HG03354 (cell line): ENCODE measurements around the gene DAG1.

Source experiments
- ATAC-seq: cut with Tn5 transposase; IDR thresholded peaks from one replicate; pipeline ENCODE4 v1.9.1; 2021; ENCODE audit warnings: mild to moderate bottlenecking; ENCODE audit not compliant: unreplicated experiment, poor library complexity, severe bottlenecking

Gene DAG1

GRCh38 chr3:49539659-49540560, 69.8 kb downstream of the DAG1 start:
- ATAC-seq: peak; percentile 88

GRCh38 chr3:49552087-49552486, 82.0 kb downstream of the DAG1 start:
- no peak for ATAC-seq

- ATAC-seq: no peak
These were observed 83.2 kb downstream of the DAG1 start for GRCh38 chr3:49553324-49553691.

GRCh38 chr3:49553692-49554632, 83.9 kb downstream of the DAG1 start, which contains the start of gene BSN:
BSN (plus strand) TSS chr3:49554477; CDS start chr3:49554603, 126 bp downstream.
- ATAC-seq: peak; percentile 84

GRCh38 chr3:49554633-49555265, 84.7 kb downstream of the DAG1 start:
- ATAC-seq: peak; percentile 68

- no peak for ATAC-seq
These were observed 86.6 kb downstream of the DAG1 start for GRCh38 chr3:49556500-49557275.

GRCh38 chr3:49563040-49563578, 93.0 kb downstream of the DAG1 start:
- ATAC-seq: no peak

GRCh38 chr3:49563766-49564165, 93.7 kb downstream of the DAG1 start:
- ATAC-seq: no peak

- ATAC-seq: no peak
These were observed 96.2 kb downstream of the DAG1 start for GRCh38 chr3:49566312-49566711.

- ATAC-seq: no peak
These were observed 97.3 kb downstream of the DAG1 start for GRCh38 chr3:49567406-49567805.

GRCh38 chr3:49568965-49569364, 98.9 kb downstream of the DAG1 start:
- no peak for ATAC-seq

- ATAC-seq: no peak
These were observed 100.1 kb downstream of the DAG1 start for GRCh38 chr3:49570028-49570654.

- no peak for ATAC-seq
These were observed 112.1 kb downstream of the DAG1 start for GRCh38 chr3:49582177-49582576.
